ENCODE data around the gene KCNJ6.
"Not testable (repeated sequence)": the region's sequence is repeated elsewhere in the genome, so short reads cannot be mapped to it uniquely, and the experiment has no call there.

KCNJ6 gene

GRCh38 chr21:37732927-37733326, 183.3 kb downstream of the KCNJ6 start:
- DNase-seq (no peak), ATAC-seq (no peak)
- Mint-ChIP-seq H3K9me3 (no peaks in the 10 kb centered on the region), H3K4me1 (no peaks in the 10 kb centered on the region), H3K4me3 (no peak overlapping the region), H3K27me3 (peaks cover 26% of the 10 kb centered on the region), H3K27ac (no peak overlapping the region)

GRCh38 chr21:37724201-37724600, 192.1 kb downstream of the KCNJ6 start:
- DNase-seq: no peak
- ATAC-seq: no peak
- Mint-ChIP-seq H3K4me1 (no peaks in the 10 kb centered on the region), H3K27ac (peak overlapping the region in 1 of 2 donors; percentile 56), H3K9me3 (peaks cover 0 to 15% of the 10 kb centered on the region in 2 donors), H3K4me3 (no peak overlapping the region), H3K27me3 (peaks cover 32% of the 10 kb centered on the region)

GRCh38 chr21:37717534-37717933, 198.7 kb downstream of the KCNJ6 start:
- Mint-ChIP-seq H3K9me3 (peaks cover 0 to 9% of the 10 kb centered on the region in 2 donors), H3K27me3 (peaks cover 23% of the 10 kb centered on the region)

GRCh38 chr21:37712569-37712934, 203.7 kb downstream of the KCNJ6 start:
- DNase-seq, ATAC-seq, H3K4me3 Mint-ChIP-seq, H3K4me1 Mint-ChIP-seq, H3K9me3 Mint-ChIP-seq, H3K27ac Mint-ChIP-seq: not testable (repeated sequence)
- peaks cover 35% of the 10 kb centered on the region for H3K27me3 Mint-ChIP-seq

More at GRCh38 chr21:37717534-37717933, 198.7 kb downstream of the KCNJ6 start:
- ATAC-seq: no peak
- Mint-ChIP-seq H3K4me1 (no peaks in the 10 kb centered on the region), H3K4me3 (no peak overlapping the region), H3K27ac (peak overlapping the region in 1 of 2 donors; percentile 67)
- DNase-seq: no peak

- Mint-ChIP-seq H3K4me3 (no peak overlapping the region), H3K4me1 (no peaks in the 10 kb centered on the region), H3K9me3 (no peaks in the 10 kb centered on the region), H3K27me3 (peaks cover 30% of the 10 kb centered on the region), H3K27ac (no peak overlapping the region)
- peak; percentile 9 to 46 for DNase-seq
- ATAC-seq: peak; percentile 78
Measured at GRCh38 chr21:37711836-37712568, 204.3 kb downstream of the KCNJ6 start.

- Mint-ChIP-seq H3K27ac (no peak overlapping the region), H3K4me1 (no peaks in the 10 kb centered on the region), H3K9me3 (no peaks in the 10 kb centered on the region), H3K27me3 (peaks cover 29% of the 10 kb centered on the region), H3K4me3 (no peak overlapping the region)
- ATAC-seq: no peak
- DNase-seq: no peak
Measured at GRCh38 chr21:37711286-37711829, 204.9 kb downstream of the KCNJ6 start.

GRCh38 chr21:37710546-37711285, 205.5 kb downstream of the KCNJ6 start:
- no peaks in the 10 kb centered on the region for H3K4me1 Mint-ChIP-seq
- ATAC-seq: no peak
- H3K9me3 Mint-ChIP-seq: no peaks in the 10 kb centered on the region
- no peak overlapping the region for H3K4me3 Mint-ChIP-seq
- peaks cover 29% of the 10 kb centered on the region for H3K27me3 Mint-ChIP-seq
- DNase-seq: no peak
- H3K27ac Mint-ChIP-seq: no peak overlapping the region

- Mint-ChIP-seq H3K27ac (no peak overlapping the region), H3K27me3 (peaks cover 20% of the 10 kb centered on the region), H3K4me3 (no peak overlapping the region), H3K9me3 (no peaks in the 10 kb centered on the region), H3K4me1 (no peaks in the 10 kb centered on the region)
- no peak for ATAC-seq
- DNase-seq: no peak
Measured at GRCh38 chr21:37704751-37705150, 211.5 kb downstream of the KCNJ6 start.

GRCh38 chr21:37702241-37702640, 214.0 kb downstream of the KCNJ6 start:
- no peaks in the 10 kb centered on the region for H3K4me1 Mint-ChIP-seq
- H3K9me3 Mint-ChIP-seq: no peaks in the 10 kb centered on the region
- no peak overlapping the region for H3K4me3 Mint-ChIP-seq
- H3K27me3 Mint-ChIP-seq: peaks cover 4% of the 10 kb centered on the region
- no peak overlapping the region for H3K27ac Mint-ChIP-seq
- ATAC-seq (no peak), DNase-seq (no peak)

- ATAC-seq: peak; percentile 86
- DNase-seq: peak in 1 of 2 donors; percentile 25
- Mint-ChIP-seq H3K27me3 (peaks cover 15% of the 10 kb centered on the region), H3K27ac (no peak overlapping the region), H3K9me3 (no peaks in the 10 kb centered on the region), H3K4me3 (no peak overlapping the region), H3K4me1 (no peaks in the 10 kb centered on the region)
Measured at GRCh38 chr21:37700641-37701202, 215.5 kb downstream of the KCNJ6 start.

GRCh38 chr21:37699024-37699775, 217.1 kb downstream of the KCNJ6 start:
- Mint-ChIP-seq H3K4me1 (no peaks in the 10 kb centered on the region), H3K4me3 (no peak overlapping the region), H3K9me3 (no peaks in the 10 kb centered on the region), H3K27me3 (peaks cover 24% of the 10 kb centered on the region), H3K27ac (no peak overlapping the region)
- ATAC-seq: no peak
- no peak for DNase-seq

GRCh38 chr21:37696936-37697335, 219.3 kb downstream of the KCNJ6 start:
- Mint-ChIP-seq H3K4me1 (no peaks in the 10 kb centered on the region), H3K9me3 (no peaks in the 10 kb centered on the region), H3K27ac (no peak overlapping the region), H3K4me3 (no peak overlapping the region), H3K27me3 (peaks cover 24% of the 10 kb centered on the region)
- ATAC-seq: no peak
- no peak for DNase-seq

- Mint-ChIP-seq H3K27me3 (peaks cover 24% of the 10 kb centered on the region), H3K4me3 (no peak overlapping the region), H3K9me3 (no peaks in the 10 kb centered on the region), H3K27ac (no peak overlapping the region), H3K4me1 (no peaks in the 10 kb centered on the region)
- ATAC-seq (no peak), DNase-seq (no peak)
Measured at GRCh38 chr21:37695111-37695510, 221.1 kb downstream of the KCNJ6 start.

- Mint-ChIP-seq H3K4me1 (no peaks in the 10 kb centered on the region), H3K27ac (no peak overlapping the region), H3K4me3 (no peak overlapping the region), H3K27me3 (no peaks in the 10 kb centered on the region), H3K9me3 (no peaks in the 10 kb centered on the region)
- DNase-seq (no peak), ATAC-seq (no peak)
Measured at GRCh38 chr21:37688952-37689659, 227.2 kb downstream of the KCNJ6 start.

All from stimulated activated naive CD8-positive, alpha-beta T cell treated with anti-CD3 and anti-CD28 coated beads, Interleukin-15, amount 100 ng/mL, for 72 hours (primary cell).